Measurements from ENCODE around the gene TLE4.

DNA sequence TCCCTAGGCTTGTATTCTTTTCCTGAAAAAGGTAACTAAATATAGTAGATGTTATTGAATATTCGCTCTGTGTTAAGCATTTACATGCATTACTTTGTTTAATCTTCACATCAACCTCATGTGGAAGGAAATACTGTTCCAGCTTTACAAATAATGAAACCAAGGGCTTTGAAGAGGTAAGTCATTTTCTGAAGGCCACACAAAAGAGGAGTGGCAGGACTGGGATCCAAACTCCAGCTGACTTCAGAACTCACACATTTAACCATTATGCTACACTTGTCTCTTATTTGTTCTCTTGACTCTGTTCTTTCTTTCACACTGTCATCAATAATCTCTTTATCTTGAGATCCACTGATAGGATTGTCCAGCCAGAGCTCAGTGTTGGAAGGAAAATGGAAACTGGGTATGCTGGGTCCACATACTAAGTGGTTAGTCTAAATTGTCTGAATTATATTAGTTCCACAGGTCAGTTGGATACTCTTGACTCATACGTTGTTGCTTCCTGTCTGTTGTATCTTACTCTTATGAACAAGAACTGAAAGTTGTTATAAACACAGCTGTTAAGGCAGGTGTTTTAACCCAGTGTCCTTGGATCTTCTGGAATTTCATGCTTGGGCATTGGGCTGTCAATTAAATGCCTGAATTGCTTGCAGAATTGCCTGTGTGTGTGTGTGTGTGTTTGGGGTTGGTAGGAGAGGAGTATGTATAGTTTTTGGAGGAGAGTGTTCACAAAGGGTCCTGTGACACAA is 65.6 kb downstream of the TLE4 start:
- TF ChIP-seq, protein P1, sequence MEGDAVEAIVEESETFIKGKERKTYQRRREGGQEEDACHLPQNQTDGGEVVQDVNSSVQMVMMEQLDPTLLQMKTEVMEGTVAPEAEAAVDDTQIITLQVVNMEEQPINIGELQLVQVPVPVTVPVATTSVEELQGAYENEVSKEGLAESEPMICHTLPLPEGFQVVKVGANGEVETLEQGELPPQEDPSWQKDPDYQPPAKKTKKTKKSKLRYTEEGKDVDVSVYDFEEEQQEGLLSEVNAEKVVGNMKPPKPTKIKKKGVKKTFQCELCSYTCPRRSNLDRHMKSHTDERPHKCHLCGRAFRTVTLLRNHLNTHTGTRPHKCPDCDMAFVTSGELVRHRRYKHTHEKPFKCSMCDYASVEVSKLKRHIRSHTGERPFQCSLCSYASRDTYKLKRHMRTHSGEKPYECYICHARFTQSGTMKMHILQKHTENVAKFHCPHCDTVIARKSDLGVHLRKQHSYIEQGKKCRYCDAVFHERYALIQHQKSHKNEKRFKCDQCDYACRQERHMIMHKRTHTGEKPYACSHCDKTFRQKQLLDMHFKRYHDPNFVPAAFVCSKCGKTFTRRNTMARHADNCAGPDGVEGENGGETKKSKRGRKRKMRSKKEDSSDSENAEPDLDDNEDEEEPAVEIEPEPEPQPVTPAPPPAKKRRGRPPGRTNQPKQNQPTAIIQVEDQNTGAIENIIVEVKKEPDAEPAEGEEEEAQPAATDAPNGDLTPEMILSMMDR (IDR thresholded peaks at IDR 0.05; ENCODE audit: low read depth, low read length) = no peak
- TF ChIP-seq, protein P2, sequence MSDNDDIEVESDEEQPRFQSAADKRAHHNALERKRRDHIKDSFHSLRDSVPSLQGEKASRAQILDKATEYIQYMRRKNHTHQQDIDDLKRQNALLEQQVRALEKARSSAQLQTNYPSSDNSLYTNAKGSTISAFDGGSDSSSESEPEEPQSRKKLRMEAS (IDR thresholded peaks at IDR 0.05; ENCODE audit: low read depth, low read length) = no peak
